HCT116 (cell line): ENCODE data around the gene GZF1. TPM values are rescaled to one million over a fixed set of nuclear protein-coding genes. Genes with fewer than 3 reads are reported as not detected.

Source experiments
- ATAC-seq: fragments of 200-7000 bp; cut with Tn5 transposase; 2 replicates; pipeline ENCODE4 v1.9.1; 2020; ENCODE audit warnings: mild to moderate bottlenecking, moderate library complexity
- BruUV-seq: library from RNA; stranded (reverse); fragments of 400-500 nt; replicated peaks from 2 replicates; lab custom pipeline; 2021; lab: Mats Ljungman, UMichigan
- CTCF ChIA-PET: fragments of 300-600 bp; sonication (Branson Sonifier 250); formaldehyde crosslinking; loops from one replicate; lab custom pipeline; 2021; ENCODE audit warnings: antibody characterized with exemption; lab: Charles Lee
- POLR2A ChIA-PET: fragments of 300-600, 350-600 bp; sonication (Branson Sonifier 250); formaldehyde crosslinking; loops from one replicate; lab custom pipeline; 2021; ENCODE audit warnings: antibody characterized with exemption; lab: Charles Lee
- RAD21 ChIA-PET, 2 experiments: fragments of 300-600 bp; sonication (Branson Sonifier 250); formaldehyde crosslinking; loops; one replicate each; lab custom pipeline; 2023; ENCODE audit warnings: low total read pairs in 2 of 2; ENCODE audit not compliant: uncharacterized antibody in 2 of 2, unreplicated experiment in 2 of 2, low non-redundant PET in 1 of 2; lab: Charles Lee
- DNase-seq: peaks from one replicate; pipeline ENCODE4 v3.0.0-alpha.2; 2010; ENCODE audit warnings: low read depth, low spot score
- H2AFZ ChIP-seq: fragments of 200-600 bp; shearing (Covaris generic), sonication (generic); 2 replicates; pipeline ENCODE4 v1.6.1; 2017; ENCODE audit warnings: low read depth, mixed run types, mixed read lengths, antibody characterized with exemption, low read length; ENCODE audit not compliant: poor library complexity, severe bottlenecking
- H3K27ac ChIP-seq: 2 replicates; pipeline ENCODE4 v1.5.1; 2012; ENCODE audit warnings: low read depth, low read length
- H3K27me3 ChIP-seq: fragments of 200-600 bp; sonication (generic); 2 replicates; pipeline ENCODE4 v1.6.1; 2016; ENCODE audit warnings: mixed run types, low read length, mixed read lengths; ENCODE audit not compliant: insufficient read depth
- H3K36me3 ChIP-seq, 2 experiments: fragments of 200-500 bp in 1 of 2; fragments of 200-600 bp in 1 of 2; sonication (Bioruptor generic) in 1 of 2; sonication (generic) in 1 of 2; 2 replicates each; pipeline versions ENCODE4 v1.5.1 to v1.6.1; 2014 to 2016; ENCODE audit warnings: low read length in 2 of 2, inconsistent platforms in 1 of 2, mixed read lengths in 1 of 2, mixed run types in 1 of 2; ENCODE audit not compliant: insufficient read depth in 2 of 2, control insufficient read depth in 1 of 2
- H3K4me1 ChIP-seq, 2 experiments: fragments of 200-600 bp in 1 of 2; sonication (generic) in 1 of 2; 2 replicates each; pipeline versions ENCODE4 v1.5.1 to v1.6.1; 2012 to 2017; ENCODE audit warnings: low read length in 2 of 2, inconsistent platforms in 1 of 2, mild to moderate bottlenecking in 1 of 2, mixed read lengths in 1 of 2, mixed run types in 1 of 2, moderate library complexity in 1 of 2; ENCODE audit not compliant: insufficient read depth in 2 of 2, control insufficient read depth in 1 of 2
- H3K4me2 ChIP-seq: fragments of 200-600 bp; sonication (generic); 2 replicates; pipeline ENCODE4 v1.6.1; 2017; ENCODE audit warnings: mixed run types, low read length, mixed read lengths
- H3K4me3 ChIP-seq, 2 experiments: fragments of 200-600 bp in 1 of 2; sonication (generic) in 1 of 2; replicated peaks in 1 of 2; 2 replicates each; pipeline ENCODE4 v1.5.1; 2011 to 2016; ENCODE audit warnings: low read length in 2 of 2, control low read depth in 1 of 2, low read depth in 1 of 2, mild to moderate bottlenecking in 1 of 2, mixed read lengths in 1 of 2, mixed run types in 1 of 2
- H3K79me2 ChIP-seq: fragments of 200-600 bp; sonication (generic); 2 replicates; pipeline ENCODE4 v1.6.1; 2017; ENCODE audit warnings: mild to moderate bottlenecking, mixed run types, low read length, moderate library complexity, mixed read lengths; ENCODE audit not compliant: insufficient read depth
- H3K9ac ChIP-seq: fragments of 200-600 bp; sonication (generic); 2 replicates; pipeline ENCODE4 v1.6.1; 2016; ENCODE audit warnings: low read length, mixed read lengths
- H3K9me2 ChIP-seq: fragments of 200-600 bp; sonication (generic), shearing (Covaris generic); 2 replicates; pipeline ENCODE4 v1.6.1; 2017; ENCODE audit warnings: mixed run types, mild to moderate bottlenecking, moderate library complexity; ENCODE audit not compliant: insufficient read depth
- H3K9me3 ChIP-seq, 2 experiments: fragments of 200-500 bp in 1 of 2; fragments of 200-600 bp in 1 of 2; sonication (Bioruptor generic) in 1 of 2; sonication (generic) in 1 of 2; 2 replicates each; pipeline ENCODE4 v1.6.1; 2014 to 2017; ENCODE audit warnings: low read length in 2 of 2, mixed read lengths in 2 of 2, inconsistent platforms in 1 of 2, low read depth in 1 of 2, mild to moderate bottlenecking in 1 of 2, mixed run types in 1 of 2, moderate library complexity in 1 of 2; ENCODE audit not compliant: control insufficient read depth in 1 of 2, insufficient read depth in 1 of 2
- H4K20me1 ChIP-seq: fragments of 200-600 bp; sonication (generic), shearing (Covaris generic); 2 replicates; pipeline ENCODE4 v1.6.1; 2017; ENCODE audit warnings: mixed run types, mild to moderate bottlenecking, moderate library complexity; ENCODE audit not compliant: insufficient read depth
- CBX3 ChIP-seq: IDR thresholded peaks from 2 replicates; pipeline ENCODE4 v1.6.1; 2012; ENCODE audit warnings: low read depth
- EGR1 ChIP-seq: IDR thresholded peaks from 2 replicates; pipeline ENCODE4 v1.6.1; 2012; ENCODE audit warnings: low read depth
- EZH2phosphoT487 ChIP-seq: fragments of 200-600 bp; IDR thresholded peaks from 2 replicates; pipeline ENCODE4 v1.6.1; 2018; ENCODE audit warnings: antibody characterized with exemption, borderline replicate concordance
- FOSL1 ChIP-seq: IDR thresholded peaks from 2 replicates; pipeline ENCODE4 v1.6.1; 2012; ENCODE audit warnings: low read depth
- MAX ChIP-seq: IDR thresholded peaks from 2 replicates; pipeline ENCODE4 v1.6.1; 2012
- POLR2AphosphoS5 ChIP-seq: IDR thresholded peaks from 2 replicates; pipeline ENCODE4 v1.6.1; 2011; ENCODE audit warnings: mild to moderate bottlenecking, low read depth, low read length, moderate library complexity
- REST ChIP-seq: IDR thresholded peaks from 2 replicates; pipeline ENCODE4 v1.6.1; 2012; ENCODE audit warnings: low read depth
- SIN3A ChIP-seq: IDR thresholded peaks from 2 replicates; pipeline ENCODE4 v1.6.1; 2012; ENCODE audit warnings: low read depth
- SRF ChIP-seq: IDR thresholded peaks from 2 replicates; pipeline ENCODE4 v1.6.1; 2012; ENCODE audit warnings: low read depth
- YY1 ChIP-seq: IDR thresholded peaks from 2 replicates; pipeline ENCODE4 v1.6.1; 2011; ENCODE audit warnings: low read length, low read depth, moderate library complexity, mild to moderate bottlenecking; ENCODE audit not compliant: insufficient replicate concordance; ENCODE audit errors: extremely low read depth
- ZBTB33 ChIP-seq: IDR thresholded peaks from 2 replicates; pipeline ENCODE4 v1.6.1; 2011; ENCODE audit warnings: mild to moderate bottlenecking, low read length, moderate library complexity; ENCODE audit not compliant: insufficient replicate concordance; ENCODE audit errors: extremely low read depth
- ZFX ChIP-seq: fragments of 450-650 bp; IDR thresholded peaks from 2 replicates; pipeline ENCODE4 v1.6.1; 2017
- ZNF274 ChIP-seq: fragments of 200-500 bp; sonication (Bioruptor generic); IDR thresholded peaks from 2 replicates; pipeline ENCODE4 v1.6.1; 2014; ENCODE audit warnings: mild to moderate bottlenecking, low read depth, low read length, inconsistent platforms
- intact Hi-C: fragments of 100-400 bp; cut with micrococcal nuclease; formaldehyde crosslinking; loops from 2 replicates; pipeline ENCODE4 v1.10.0; 2022
- total RNA-seq: library from RNA; stranded (reverse); gene quantifications from one replicate; pipeline ENCODE4 v1.2.1, GENCODE V29; 2021; ENCODE audit not compliant: unreplicated experiment
- TF ChIP-seq, protein P1 (sequence below), 3 experiments: fragments of 200-600 bp in 1 of 3; sonication (generic) in 1 of 3; IDR thresholded peaks in 2 of 3; conservative IDR thresholded peaks in 1 of 3; 2 replicates each; pipeline ENCODE4 v1.5.1; 2012 to 2017; ENCODE audit warnings: low read depth in 2 of 3, low read length in 2 of 3, antibody characterized with exemption in 1 of 3, borderline replicate concordance in 1 of 3, control low read depth in 1 of 3, mild to moderate bottlenecking in 1 of 3, mixed read lengths in 1 of 3, mixed run types in 1 of 3, moderate library complexity in 1 of 3; ENCODE audit not compliant: insufficient read depth in 1 of 3
- TF ChIP-seq, protein P2 (sequence below): IDR thresholded peaks from 2 replicates; pipeline ENCODE4 v1.6.1; 2012

The GZF1 gene
- total RNA-seq, 1 experiment from 2014 or later, result 10.4 TPM

DNA sequence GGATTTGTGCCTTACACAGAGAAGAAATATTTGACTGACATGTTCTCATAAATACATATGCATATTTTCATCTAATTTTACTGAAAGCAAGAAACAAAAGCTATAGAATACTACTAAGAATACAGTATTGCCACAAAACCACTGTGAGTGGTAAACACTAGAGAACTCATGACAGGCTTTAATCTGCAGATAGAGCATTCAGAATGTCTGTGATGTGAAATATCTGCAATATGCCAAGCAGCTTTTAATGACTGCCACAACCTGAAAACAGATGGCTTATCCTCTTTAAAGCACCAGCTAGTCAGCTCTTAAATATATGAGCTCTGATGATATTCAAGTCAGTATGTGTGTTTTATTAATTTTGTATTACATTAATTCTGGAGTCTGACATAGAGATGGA lies 55.9 kb downstream of the GZF1 start:
- Histone ChIP-seq H3K9me3 (no peaks in the 10 kb centered on the region), H3K4me3 (no peak overlapping the region), H3K9ac (no peak overlapping the region), H3K9me2 (no peaks in the 10 kb centered on the region), H3K79me2 (peaks cover 78% of the 10 kb centered on the region), H3K4me1 (peaks cover 2 to 12% of the 10 kb centered on the region in 2 experiments; a peak in 3 of 4 replicates), H3K27me3 (no peaks in the 10 kb centered on the region), H3K4me2 (no peak overlapping the region), H4K20me1 (no peaks in the 10 kb centered on the region), H3K27ac (no peak overlapping the region), H2AFZ (no peak overlapping the region), H3K36me3 (no peaks in the 10 kb centered on the region)
- no peak for DNase-seq
- TF ChIP-seq SIN3A (no peak), REST (no peak), CBX3 (no peak), EGR1 (no peak), ZFX (no peak), FOSL1 (no peak), ZNF274 (no peak), EZH2phosphoT487 (no peak), MAX (no peak), ZBTB33 (no peak), POLR2AphosphoS5 (no peak), SRF (no peak), YY1 (no peak)
- TF ChIP-seq, protein P1, sequence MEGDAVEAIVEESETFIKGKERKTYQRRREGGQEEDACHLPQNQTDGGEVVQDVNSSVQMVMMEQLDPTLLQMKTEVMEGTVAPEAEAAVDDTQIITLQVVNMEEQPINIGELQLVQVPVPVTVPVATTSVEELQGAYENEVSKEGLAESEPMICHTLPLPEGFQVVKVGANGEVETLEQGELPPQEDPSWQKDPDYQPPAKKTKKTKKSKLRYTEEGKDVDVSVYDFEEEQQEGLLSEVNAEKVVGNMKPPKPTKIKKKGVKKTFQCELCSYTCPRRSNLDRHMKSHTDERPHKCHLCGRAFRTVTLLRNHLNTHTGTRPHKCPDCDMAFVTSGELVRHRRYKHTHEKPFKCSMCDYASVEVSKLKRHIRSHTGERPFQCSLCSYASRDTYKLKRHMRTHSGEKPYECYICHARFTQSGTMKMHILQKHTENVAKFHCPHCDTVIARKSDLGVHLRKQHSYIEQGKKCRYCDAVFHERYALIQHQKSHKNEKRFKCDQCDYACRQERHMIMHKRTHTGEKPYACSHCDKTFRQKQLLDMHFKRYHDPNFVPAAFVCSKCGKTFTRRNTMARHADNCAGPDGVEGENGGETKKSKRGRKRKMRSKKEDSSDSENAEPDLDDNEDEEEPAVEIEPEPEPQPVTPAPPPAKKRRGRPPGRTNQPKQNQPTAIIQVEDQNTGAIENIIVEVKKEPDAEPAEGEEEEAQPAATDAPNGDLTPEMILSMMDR (IDR thresholded peaks at IDR 0.05 in 2 of 3, conservative IDR thresholded peaks at IDR 0.05 in 1 of 3; ENCODE audit: borderline replicate concordance in 1 of 3, insufficient read depth in 1 of 3, low read depth in 2 of 3, low read length in 2 of 3), result no peak
- TF ChIP-seq, protein P2, sequence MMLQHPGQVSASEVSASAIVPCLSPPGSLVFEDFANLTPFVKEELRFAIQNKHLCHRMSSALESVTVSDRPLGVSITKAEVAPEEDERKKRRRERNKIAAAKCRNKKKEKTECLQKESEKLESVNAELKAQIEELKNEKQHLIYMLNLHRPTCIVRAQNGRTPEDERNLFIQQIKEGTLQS, result no peak
- ChIA-PET POLR2A (no interaction called here), RAD21 (no interaction called here), CTCF (no interaction called here)
- no peak for ATAC-seq
- intact Hi-C loops, result loop anchor here (10.0 kb wide), 1 partner anchor 53 kb away; the partner anchor contains the start of gene GZF1
- BruUV-seq, result no TSS peak
